Endothelial cell of umbilical vein (primary cell): ENCODE measurements around the gene BTN2A1. TPM values are rescaled to one million over a fixed set of nuclear protein-coding genes. Genes with fewer than 3 reads are reported as not detected.

Source experiments
- BruUV-seq: library from RNA; stranded (reverse); fragments of 400-500 nt; replicated peaks from 2 replicates; lab custom pipeline; 2021; lab: Mats Ljungman, UMichigan
- CTCF ChIA-PET: fragments of 300-600, 350-600 bp; sonication (Branson Sonifier 250); formaldehyde crosslinking; loops from one replicate; lab custom pipeline; 2021; ENCODE audit warnings: antibody characterized with exemption, inconsistent platforms; lab: Charles Lee
- POLR2A ChIA-PET: fragments of 300-600, 350-600 bp; sonication (Branson Sonifier 250); formaldehyde crosslinking; loops from one replicate; lab custom pipeline; 2021; ENCODE audit warnings: antibody characterized with exemption, inconsistent platforms; lab: Charles Lee
- DNase-seq: peaks from one replicate; pipeline ENCODE4 v3.0.0-alpha.2; 2011; ENCODE audit warnings: low read depth, low spot score
- FAIRE-seq: peaks from 2 replicates; lab custom pipeline; 2011; peaks lifted over from hg19 to GRCh38; lab: Jason Lieb, UNC
- H2AFZ ChIP-seq: 2 replicates; pipeline ENCODE4 v1.6.0; 2012; ENCODE audit warnings: low read depth, low read length, control low read depth, inconsistent platforms
- H3K27ac ChIP-seq: 2 replicates; pipeline ENCODE4 v1.5.1; 2011; ENCODE audit warnings: low read depth, mild to moderate bottlenecking, control low read depth, low read length, moderate library complexity; ENCODE audit not compliant: insufficient read depth
- H3K27me3 ChIP-seq, 2 experiments: 2 replicates each; pipeline versions ENCODE4 v1.6.0 to v1.6.1; 2011; ENCODE audit warnings: low read length in 2 of 2, mixed read lengths in 1 of 2; ENCODE audit not compliant: control insufficient read depth in 2 of 2, insufficient read depth in 2 of 2
- H3K36me3 ChIP-seq, 2 experiments: 2 replicates in 1 of 2; 3 replicates in 1 of 2; pipeline ENCODE4 v1.5.1; 2011; ENCODE audit warnings: low read length in 2 of 2, mild to moderate bottlenecking in 1 of 2, moderate library complexity in 1 of 2; ENCODE audit not compliant: control insufficient read depth in 2 of 2, insufficient read depth in 2 of 2; ENCODE audit errors: extremely low read depth in 1 of 2
- H3K4me1 ChIP-seq: 3 replicates; pipeline ENCODE4 v1.5.1; 2011; ENCODE audit warnings: mild to moderate bottlenecking, low read length; ENCODE audit not compliant: control insufficient read depth, insufficient read depth; ENCODE audit errors: extremely low read depth
- H3K4me2 ChIP-seq: 2 replicates; pipeline ENCODE4 v1.6.1; 2011; ENCODE audit warnings: low read length, control low read depth, mixed read lengths; ENCODE audit not compliant: insufficient read depth
- H3K4me3 ChIP-seq, 3 experiments: fragments of 200-600 bp in 1 of 3; sonication (generic), shearing (Covaris generic) in 1 of 3; replicated peaks in 1 of 3; 2 replicates each; pipeline ENCODE4 v1.5.1; 2011 to 2016; ENCODE audit warnings: control low read depth in 3 of 3, low read length in 3 of 3, mild to moderate bottlenecking in 2 of 3, inconsistent platforms in 1 of 3, low read depth in 1 of 3, moderate library complexity in 1 of 3; ENCODE audit not compliant: insufficient read depth in 1 of 3
- H3K79me2 ChIP-seq: 2 replicates; pipeline ENCODE4 v1.6.0; 2012; ENCODE audit warnings: low read length, inconsistent platforms; ENCODE audit not compliant: control insufficient read depth, insufficient read depth
- H3K9ac ChIP-seq: replicated peaks from 2 replicates; pipeline ENCODE3; 2011; ENCODE audit warnings: low read length, control low read depth; ENCODE audit not compliant: insufficient read depth; ENCODE audit errors: extremely low read depth
- H3K9me1 ChIP-seq: replicated peaks from 3 replicates; pipeline ENCODE4 v1.6.0; 2011; ENCODE audit warnings: mild to moderate bottlenecking, low read length; ENCODE audit not compliant: control insufficient read depth, insufficient read depth; ENCODE audit errors: extremely low read depth
- H3K9me3 ChIP-seq: replicated peaks from 2 replicates; pipeline ENCODE4 v1.5.1; 2012; ENCODE audit warnings: low read length, inconsistent platforms; ENCODE audit not compliant: control insufficient read depth, insufficient read depth
- H4K20me1 ChIP-seq: replicated peaks from 2 replicates; pipeline ENCODE3; 2011; ENCODE audit warnings: mild to moderate bottlenecking, low read length; ENCODE audit not compliant: control insufficient read depth, insufficient read depth; ENCODE audit errors: extremely low read depth
- CTCF ChIP-seq, 2 donors: IDR thresholded peaks; 1 replicate in 1 of 2; 2 replicates in 1 of 2; pipeline ENCODE4 v1.5.1; 2011; ENCODE audit warnings: low read length in 2 of 2, mild to moderate bottlenecking in 2 of 2, moderate library complexity in 2 of 2, control low read depth in 1 of 2, inconsistent platforms in 1 of 2, low read depth in 1 of 2; ENCODE audit not compliant: insufficient read depth in 1 of 2; ENCODE audit errors: extremely low read depth in 1 of 2
- EZH2 ChIP-seq: IDR thresholded peaks from 2 replicates; pipeline ENCODE4 v1.6.1; 2012; ENCODE audit warnings: borderline replicate concordance, low read depth, mild to moderate bottlenecking, moderate library complexity, low read length, inconsistent platforms; ENCODE audit not compliant: severe bottlenecking
- FOS ChIP-seq: IDR thresholded peaks from 2 replicates; pipeline ENCODE4 v1.6.1; 2011; ENCODE audit warnings: mild to moderate bottlenecking, low read length, moderate library complexity, borderline replicate concordance; ENCODE audit not compliant: insufficient read depth
- GATA2 ChIP-seq: IDR thresholded peaks from 2 replicates; pipeline ENCODE4 v1.7.0; 2011; ENCODE audit warnings: low read depth, mild to moderate bottlenecking, moderate library complexity, mixed read lengths, low read length; ENCODE audit not compliant: insufficient read length, insufficient read depth
- JUN ChIP-seq: IDR thresholded peaks from 2 replicates; pipeline ENCODE4 v1.6.1; 2011; ENCODE audit warnings: borderline replicate concordance, low read depth; ENCODE audit not compliant: insufficient read length, insufficient read depth
- MAX ChIP-seq: IDR thresholded peaks from 2 replicates; pipeline ENCODE4 v1.6.1; 2011; ENCODE audit not compliant: insufficient read depth, insufficient read length
- MYC ChIP-seq: IDR thresholded peaks from one replicate; pipeline ENCODE4 v1.6.1; 2011; ENCODE audit warnings: mild to moderate bottlenecking, low read depth, low read length
- POLR2A ChIP-seq: IDR thresholded peaks from 2 replicates; pipeline ENCODE4 v1.6.1; 2012; ENCODE audit warnings: low read depth, mild to moderate bottlenecking, control low read depth, low read length
- POLR2AphosphoS5 ChIP-seq: IDR thresholded peaks from 2 replicates; pipeline ENCODE4 v1.6.1; 2012; ENCODE audit warnings: low read depth, mild to moderate bottlenecking, control low read depth, low read length, moderate library complexity; ENCODE audit not compliant: insufficient read depth
- dilution Hi-C: fragments of 300-500 bp; cut with MboI; formaldehyde crosslinking; loops from one replicate; pipeline ENCODE4 v1.15.0; 2019; ENCODE audit warnings: low sequenced_read_pairs; ENCODE audit not compliant: extremely low pct_ligation_motif_present
- intact Hi-C: fragments of 100-400 bp; cut with micrococcal nuclease; formaldehyde crosslinking; loops from one replicate; pipeline ENCODE4 v1.10.0; 2022
- polyA plus RNA-seq, 4 experiments: library from polyadenylated mRNA; depleted of rRNA in 3 of 4; stranded (reverse) in 3 of 4; unstranded in 1 of 4; fragments of >200 nt; gene quantifications; 2 replicates each; pipeline versions ENCODE4 v1.2.1 to v1.2.3, GENCODE V29; 2011 to 2012; ENCODE audit warnings: missing spikeins in 1 of 4
- total RNA-seq: library from RNA; stranded (reverse); gene quantifications from 2 replicates; pipeline ENCODE4 v1.2.3, GENCODE V29; 2021

The BTN2A1 gene
- total and polyA plus RNA-seq, 2 donors (not counting 3 experiments of a cell fraction or from before 2014, with no cell fraction given): 25.1 to 31.9 TPM

DNA sequence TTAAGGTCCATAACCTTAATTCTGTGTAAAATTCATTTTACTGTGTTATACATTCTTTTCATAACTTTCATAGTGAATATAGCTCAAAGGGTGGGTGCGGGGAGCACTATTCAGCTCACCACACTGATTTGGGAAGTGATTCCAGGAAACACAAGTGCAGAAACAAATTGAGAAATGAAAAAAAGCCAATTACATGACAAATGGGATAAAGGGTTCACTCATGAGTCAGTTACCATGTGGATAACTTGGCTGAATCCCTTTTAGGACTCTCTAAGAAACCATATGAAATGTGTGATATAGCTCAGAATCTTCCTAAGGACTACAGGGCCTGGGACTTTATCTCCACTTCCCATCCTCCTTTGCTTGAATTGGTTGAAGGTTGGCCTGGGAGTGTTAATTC is 3.1 kb upstream of the BTN2A1 start:
- TF ChIP-seq POLR2A (no peak), CTCF (IDR thresholded peaks at IDR 0.05; ENCODE audit: extremely low read depth in 1 of 2, insufficient read depth in 1 of 2, low read depth in 1 of 2, low read length in 2 of 2) (no peak), JUN (no peak), FOS (no peak), MYC (no peak), POLR2AphosphoS5 (no peak), MAX (no peak), EZH2 (no peak), GATA2 (no peak)
- Histone ChIP-seq H3K4me3 (no peak overlapping the region), H3K9ac (no peak overlapping the region), H2AFZ (no peak overlapping the region), H3K9me3 (no peaks in the 10 kb centered on the region), H3K27me3 (no peaks in the 10 kb centered on the region), H4K20me1 (no peaks in the 10 kb centered on the region), H3K36me3 (no peaks in the 10 kb centered on the region), H3K27ac (no peak overlapping the region), H3K79me2 (peaks cover 17% of the 10 kb centered on the region), H3K9me1 (no peaks in the 10 kb centered on the region), H3K4me2 (no peak overlapping the region), H3K4me1 (peaks cover 16% of the 10 kb centered on the region)
- dilution Hi-C loops (no loop called here), intact Hi-C loops (loop anchor here (5.0 kb wide), 1 partner anchor 112 kb away; no protein-coding TSS in a partner anchor)
- ChIA-PET POLR2A (no interaction called here), CTCF (interaction anchor here (0.6 to 1.1 kb wide), 3 partner anchors 23 to 113 kb away, joined by 3 to 4 read pairs (median 3); no protein-coding TSS in a partner anchor)
- no peak for FAIRE-seq
- no TSS peak for BruUV-seq
- no peak for DNase-seq
